ENCODE results near the gene ZCCHC7. TPM values are rescaled to one million over a fixed set of nuclear protein-coding genes. Genes with fewer than 3 reads are reported as not detected.
"Not testable (repeated sequence)": the region's sequence is repeated elsewhere in the genome, so short reads cannot be mapped to it uniquely, and the experiment has no call there.

The ZCCHC7 gene
- total RNA-seq, 4 donors from 2014 or later = 22.1 to 31.9 (median 25.6) TPM

DNA sequence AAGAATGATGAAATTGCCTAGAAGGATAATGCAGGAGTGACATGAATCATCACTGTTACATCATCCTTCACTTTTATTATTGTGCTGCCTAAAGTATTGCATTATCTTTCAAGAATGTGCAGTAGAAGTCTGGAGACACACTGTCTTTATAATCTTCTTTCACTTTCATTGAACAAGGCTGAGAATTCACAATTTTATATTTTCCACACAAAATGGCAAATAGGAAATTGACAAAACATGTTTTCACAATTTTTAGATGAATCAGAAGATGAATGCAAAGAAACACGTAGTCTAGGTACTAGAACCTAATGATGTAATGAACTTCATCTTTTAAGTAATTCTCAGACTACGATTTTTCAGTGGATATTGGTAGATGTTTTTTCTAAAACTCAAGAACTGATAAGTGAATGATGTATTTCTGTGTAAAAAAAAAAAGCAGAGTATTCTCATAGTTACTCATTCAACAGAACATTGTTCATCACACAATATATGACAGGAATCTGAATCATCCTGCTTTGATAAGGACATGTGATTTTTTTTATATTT lies 170.6 kb downstream of the ZCCHC7 start:
- no peaks in the 10 kb centered on the region for H3K36me3 ChIP-seq

DNA sequence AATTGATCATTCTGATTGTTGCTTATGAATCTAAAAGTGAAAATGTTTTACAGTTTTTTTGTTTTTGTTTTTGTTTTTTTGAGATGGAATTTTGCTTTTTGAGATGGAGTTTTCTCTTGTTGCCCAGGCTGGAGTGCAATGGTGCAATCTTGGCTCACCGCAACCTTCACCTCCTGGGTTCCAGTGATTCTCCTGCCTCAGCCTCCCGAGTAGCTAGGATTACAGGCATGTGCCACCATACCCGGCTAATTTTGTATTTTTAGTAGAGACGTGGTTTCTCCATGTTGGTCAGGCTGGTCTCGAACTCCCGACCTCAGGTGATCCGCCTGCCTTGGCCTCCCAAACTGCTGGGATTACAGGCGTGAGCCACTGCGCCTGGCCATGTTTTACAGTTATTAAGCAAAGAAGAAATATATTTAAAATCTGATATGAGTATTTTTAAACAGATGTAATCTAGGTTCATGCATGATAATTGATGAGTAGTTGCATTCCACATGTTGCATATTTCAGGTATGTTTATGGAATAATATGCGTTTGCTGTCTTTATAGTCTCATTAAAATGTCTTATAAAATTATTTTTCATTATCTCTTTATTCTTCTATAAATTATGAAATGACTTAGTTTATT lies 171.4 kb downstream of the ZCCHC7 start:
- WGBS, 2 donors = 96 to 98% methylated on average over 10 of the region's 10 CpGs
- DNase-seq; H3K9me3 ChIP-seq; H3K4me1 ChIP-seq; H3K36me3 ChIP-seq; H3K27ac ChIP-seq; H3K4me3 ChIP-seq (replicated peaks in 1 of 3); H3K27me3 ChIP-seq; intact Hi-C loops (cut with DNase I): not testable (repeated sequence)

More for the DNA sequence above, 170.6 kb downstream of the ZCCHC7 start:
- intact Hi-C loops (cut with DNase I) = no loop called here
- Histone ChIP-seq H3K4me1 (no peaks in the 10 kb centered on the region), H3K4me3 (replicated peaks in 1 of 3) (no peak overlapping the region), H3K27me3 (no peaks in the 10 kb centered on the region), H3K27ac (no peak overlapping the region), H3K9me3 (no peaks in the 10 kb centered on the region)
- WGBS, 2 donors = 79 to 94% methylated on average over 2 of the region's 2 CpGs
- DNase-seq = no peak
- TF ChIP-seq, protein P1, sequence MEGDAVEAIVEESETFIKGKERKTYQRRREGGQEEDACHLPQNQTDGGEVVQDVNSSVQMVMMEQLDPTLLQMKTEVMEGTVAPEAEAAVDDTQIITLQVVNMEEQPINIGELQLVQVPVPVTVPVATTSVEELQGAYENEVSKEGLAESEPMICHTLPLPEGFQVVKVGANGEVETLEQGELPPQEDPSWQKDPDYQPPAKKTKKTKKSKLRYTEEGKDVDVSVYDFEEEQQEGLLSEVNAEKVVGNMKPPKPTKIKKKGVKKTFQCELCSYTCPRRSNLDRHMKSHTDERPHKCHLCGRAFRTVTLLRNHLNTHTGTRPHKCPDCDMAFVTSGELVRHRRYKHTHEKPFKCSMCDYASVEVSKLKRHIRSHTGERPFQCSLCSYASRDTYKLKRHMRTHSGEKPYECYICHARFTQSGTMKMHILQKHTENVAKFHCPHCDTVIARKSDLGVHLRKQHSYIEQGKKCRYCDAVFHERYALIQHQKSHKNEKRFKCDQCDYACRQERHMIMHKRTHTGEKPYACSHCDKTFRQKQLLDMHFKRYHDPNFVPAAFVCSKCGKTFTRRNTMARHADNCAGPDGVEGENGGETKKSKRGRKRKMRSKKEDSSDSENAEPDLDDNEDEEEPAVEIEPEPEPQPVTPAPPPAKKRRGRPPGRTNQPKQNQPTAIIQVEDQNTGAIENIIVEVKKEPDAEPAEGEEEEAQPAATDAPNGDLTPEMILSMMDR (IDR thresholded peaks at IDR 0.05) = no peak
- TF ChIP-seq POLR2A (IDR thresholded peaks at IDR 0.05) = no peak

GRCh38 chr9:37292896-37293295 lies 172.5 kb downstream of the ZCCHC7 start:
- no peak for DNase-seq
- H3K27ac ChIP-seq = no peak overlapping the region
- no peak overlapping the region for H3K4me3 ChIP-seq (replicated peaks in 1 of 3)
- no peaks in the 10 kb centered on the region for H3K9me3 ChIP-seq
- H3K27me3 ChIP-seq = no peaks in the 10 kb centered on the region
- TF ChIP-seq POLR2A (IDR thresholded peaks at IDR 0.05) = no peak
- TF ChIP-seq, protein P1 (IDR thresholded peaks at IDR 0.05) = no peak
- no peaks in the 10 kb centered on the region for H3K4me1 ChIP-seq
- no peaks in the 10 kb centered on the region for H3K36me3 ChIP-seq
- intact Hi-C loops (cut with DNase I) = no loop called here

GRCh38 chr9:37293664-37294524 lies 173.5 kb downstream of the ZCCHC7 start:
- 68 to 79% methylated on average over 3 of the region's 3 CpGs for WGBS, 2 donors
- H3K27me3 ChIP-seq = no peaks in the 10 kb centered on the region

GRCh38 chr9:37295178-37295577 lies 174.8 kb downstream of the ZCCHC7 start:
- DNase-seq = no peak
- 87 to 90% methylated on average over 1 of the region's 1 CpG for WGBS, 2 donors
- H3K36me3 ChIP-seq = no peaks in the 10 kb centered on the region
- H3K27ac ChIP-seq = no peak overlapping the region
- no peak overlapping the region for H3K4me3 ChIP-seq (replicated peaks in 1 of 3)
- TF ChIP-seq POLR2A (IDR thresholded peaks at IDR 0.05) = no peak
- TF ChIP-seq, protein P1 (IDR thresholded peaks at IDR 0.05) = no peak
- intact Hi-C loops (cut with DNase I) = no loop called here
- no peaks in the 10 kb centered on the region for H3K9me3 ChIP-seq
- H3K4me1 ChIP-seq = no peaks in the 10 kb centered on the region
- H3K27me3 ChIP-seq = no peaks in the 10 kb centered on the region

More at GRCh38 chr9:37293664-37294524, 173.5 kb downstream of the ZCCHC7 start:
- DNase-seq = no peak
- Histone ChIP-seq H3K9me3 (no peaks in the 10 kb centered on the region), H3K36me3 (no peaks in the 10 kb centered on the region), H3K27ac (no peak overlapping the region), H3K4me1 (no peaks in the 10 kb centered on the region), H3K4me3 (replicated peaks in 1 of 3) (no peak overlapping the region)
- intact Hi-C loops (cut with DNase I) = no loop called here
- TF ChIP-seq, protein P1 (IDR thresholded peaks at IDR 0.05) = no peak
- no peak for TF ChIP-seq POLR2A (IDR thresholded peaks at IDR 0.05)

Measured in thyroid gland (tissue), 4 donors.